GM12878 (cell line): ENCODE data around the gene MAN1B1. TPM values are rescaled to one million over a fixed set of nuclear protein-coding genes. Genes with fewer than 3 reads are reported as not detected.

ENCODE experiments used
- ATAC-seq: fragments of 200-7000 bp; cut with Tn5 transposase; 3 replicates; pipeline ENCODE4 v1.9.1; 2020; ENCODE audit warnings: mild to moderate bottlenecking, moderate library complexity
- BruUV-seq: library from RNA; stranded (reverse); fragments of 400-500 nt; replicated peaks from 2 replicates; lab custom pipeline; 2021; lab: Mats Ljungman, UMichigan
- CTCF ChIA-PET: fragments of 300-600 bp; sonication (Branson Sonifier 250); formaldehyde crosslinking; extraction: SDS; loops from one replicate; lab custom pipeline; 2021; ENCODE audit warnings: inconsistent platforms; lab: Yijun Ruan, JAX
- POLR2A ChIA-PET: fragments of 350-600 bp; formaldehyde crosslinking; extraction: SDS; loops from one replicate; lab custom pipeline; 2021; ENCODE audit warnings: inconsistent platforms; lab: Charles Lee
- RAD21 ChIA-PET: fragments of 300-600 bp; sonication (Branson Sonifier 250); formaldehyde crosslinking; loops from one replicate; lab custom pipeline; 2023; ENCODE audit warnings: antibody characterized with exemption; ENCODE audit not compliant: unreplicated experiment; lab: Charles Lee
- SMC1A ChIA-PET: fragments of 300-600 bp; sonication (Branson Sonifier 250); formaldehyde crosslinking; loops from one replicate; lab custom pipeline; 2023; ENCODE audit not compliant: unreplicated experiment, uncharacterized antibody; lab: Charles Lee
- DNase-seq: peaks from one replicate; pipeline ENCODE4 v3.0.0-alpha.2; 2011; ENCODE audit warnings: low read depth, low spot score
- FAIRE-seq: peaks from 3 replicates; lab custom pipeline; 2011; peaks lifted over from hg19 to GRCh38; lab: Jason Lieb, UNC
- H2AFZ ChIP-seq: 2 replicates; pipeline ENCODE4 v1.6.0; 2011; ENCODE audit warnings: low read depth, low read length, control low read depth; ENCODE audit not compliant: control insufficient read depth
- H3K27ac ChIP-seq: 2 replicates; pipeline ENCODE4 v1.5.1; 2011; ENCODE audit warnings: control low read depth; ENCODE audit not compliant: control insufficient read depth, insufficient read depth
- H3K27me3 ChIP-seq, 2 experiments: replicated peaks in 1 of 2; 2 replicates each; pipeline versions ENCODE4 v1.6.0 to v1.6.1; 2011; ENCODE audit warnings: low read length in 1 of 2; ENCODE audit not compliant: control insufficient read depth in 2 of 2, insufficient read depth in 2 of 2
- H3K36me3 ChIP-seq, 2 experiments: 2 replicates each; pipeline ENCODE4 v1.5.1; 2011; ENCODE audit warnings: low read length in 1 of 2; ENCODE audit not compliant: control insufficient read depth in 2 of 2, insufficient read depth in 2 of 2
- H3K4me1 ChIP-seq: 2 replicates; pipeline ENCODE4 v1.6.1; 2011; ENCODE audit warnings: mild to moderate bottlenecking, low read length, moderate library complexity, mixed read lengths; ENCODE audit not compliant: control insufficient read depth, insufficient read depth
- H3K4me2 ChIP-seq: 2 replicates; pipeline ENCODE4 v1.6.0; 2011; ENCODE audit warnings: control low read depth; ENCODE audit not compliant: control insufficient read depth, insufficient read depth
- H3K4me3 ChIP-seq: fragments of 200-600 bp; sonication (generic); 2 replicates; pipeline ENCODE4 v1.5.1; 2016
- H3K79me2 ChIP-seq: 2 replicates; pipeline ENCODE4 v1.6.0; 2011; ENCODE audit warnings: low read length; ENCODE audit not compliant: control insufficient read depth, insufficient read depth
- H3K9ac ChIP-seq: 2 replicates; pipeline ENCODE4 v1.8.0; 2011; ENCODE audit warnings: low read length, control low read depth, mixed read lengths; ENCODE audit not compliant: control insufficient read depth, insufficient read depth
- H3K9me3 ChIP-seq: replicated peaks from 3 replicates; pipeline ENCODE4 v1.5.1; 2011; ENCODE audit warnings: mild to moderate bottlenecking, low read length; ENCODE audit not compliant: control insufficient read depth, insufficient read depth
- H4K20me1 ChIP-seq: 2 replicates; pipeline ENCODE4 v1.6.0; 2011; ENCODE audit not compliant: control insufficient read depth, insufficient read depth
- BHLHE40 ChIP-seq, 2 experiments: fragments of 450-650 bp in 1 of 2; IDR thresholded peaks; 2 replicates each; pipeline ENCODE4 v1.6.1; 2011 to 2017; ENCODE audit warnings: low read depth in 2 of 2, borderline replicate concordance in 1 of 2, improper control_type of control experiment in 1 of 2, low read length in 1 of 2, mild to moderate bottlenecking in 1 of 2
- E2F4 ChIP-seq: IDR thresholded peaks from 2 replicates; pipeline ENCODE4 v1.6.1; 2012; ENCODE audit warnings: low read depth, low read length, improper control_type of control experiment
- FOS ChIP-seq: IDR thresholded peaks from 3 replicates; pipeline ENCODE4 v1.6.1; 2011; ENCODE audit warnings: borderline replicate concordance; ENCODE audit not compliant: insufficient read length; ENCODE audit errors: extremely low read depth
- GABPA ChIP-seq: IDR thresholded peaks from 2 replicates; pipeline ENCODE4 v1.6.1; 2014; ENCODE audit warnings: antibody characterized with exemption, low read depth, mild to moderate bottlenecking, inconsistent platforms
- IRF5 ChIP-seq: fragments of 450-650 bp; IDR thresholded peaks from 2 replicates; pipeline ENCODE4 v1.6.1; 2017; ENCODE audit warnings: borderline replicate concordance
- NFYB ChIP-seq: IDR thresholded peaks from 2 replicates; pipeline ENCODE4 v1.6.1; 2011; ENCODE audit warnings: low read depth, mild to moderate bottlenecking, low read length, improper control_type of control experiment, moderate library complexity; ENCODE audit not compliant: insufficient read depth
- NR2C2 ChIP-seq: IDR thresholded peaks from 2 replicates; pipeline ENCODE4 v1.6.1; 2011; ENCODE audit warnings: borderline replicate concordance, low read depth; ENCODE audit not compliant: control insufficient read depth, insufficient read length
- RCOR1 ChIP-seq: conservative IDR thresholded peaks from 2 replicates; pipeline ENCODE4 v1.6.1; 2012; ENCODE audit warnings: low read depth, low read length, improper control_type of control experiment
- RUNX3 ChIP-seq: IDR thresholded peaks from 2 replicates; pipeline ENCODE4 v1.6.1; 2012; ENCODE audit warnings: low read length, inconsistent platforms
- SMAD5 ChIP-seq: IDR thresholded peaks from 2 replicates; pipeline ENCODE4 v1.6.1; 2016; ENCODE audit warnings: antibody characterized with exemption, low read depth
- SREBF1 ChIP-seq: IDR thresholded peaks from 2 replicates; pipeline ENCODE4 v1.6.1; 2012; ENCODE audit warnings: mild to moderate bottlenecking, low read length
- STAT1 ChIP-seq: fragments of 450-650 bp; conservative IDR thresholded peaks from 2 replicates; pipeline ENCODE4 v1.6.1; 2014; ENCODE audit warnings: antibody characterized with exemption, mild to moderate bottlenecking
- TARDBP ChIP-seq: IDR thresholded peaks from 2 replicates; pipeline ENCODE4 v1.6.1; 2016; ENCODE audit warnings: borderline replicate concordance
- TCF12 ChIP-seq: IDR thresholded peaks from 2 replicates; pipeline ENCODE4 v1.6.1; 2011; ENCODE audit warnings: low read depth, mild to moderate bottlenecking, low read length
- WRNIP1 ChIP-seq: IDR thresholded peaks from 2 replicates; pipeline ENCODE4 v1.6.1; 2011; ENCODE audit warnings: low read depth, low read length, improper control_type of control experiment, borderline replicate concordance
- ZBTB40 ChIP-seq: fragments of 450-650 bp; IDR thresholded peaks from 2 replicates; pipeline ENCODE4 v1.6.1; 2016; ENCODE audit warnings: mild to moderate bottlenecking, moderate library complexity, borderline replicate concordance
- ZNF217 ChIP-seq: fragments of 450-650 bp; IDR thresholded peaks from 2 replicates; pipeline ENCODE4 v1.6.1; 2017; ENCODE audit warnings: antibody characterized with exemption, mild to moderate bottlenecking
- WGBS: methylation state at CpG from one replicate; pipeline ENCODE4 v1.1.6; 2016; ENCODE audit warnings: low lambda C conversion rate; ENCODE audit not compliant: insufficient replicate concordance, insufficient coverage; ENCODE audit errors: missing lambda C conversion rate; 5-methylcytosine and 5-hydroxymethylcytosine counted together
- in situ Hi-C: fragments of 300-500 bp; cut with MboI; formaldehyde crosslinking; loops from 9 replicates; pipeline ENCODE4 v1.14.3; 2018; ENCODE audit warnings: mixed read lengths
- intact Hi-C: fragments of 100-400 bp; cut with micrococcal nuclease; formaldehyde crosslinking; loops from one replicate; pipeline ENCODE4 v1.14.2; 2022; ENCODE audit not compliant: unreplicated experiment
- polyA plus RNA-seq, 11 experiments: library from polyadenylated mRNA; depleted of rRNA in 4 of 11; unstranded in 6 of 11; stranded (reverse) in 5 of 11; fragments of >200 nt; fragmentation: Nextera tagmentation in 4 of 11; fragmentation: Illumina TruSeq in 1 of 11; extraction: Ambion mirVana in 4 of 11; extraction: Trizol in 1 of 11; gene quantifications; 1 replicate in 1 of 11; 2 replicates in 10 of 11; pipeline versions ENCODE4 v1.2.1 to v1.2.3, GENCODE V29; 2011 to 2016; ENCODE audit warnings: inconsistent platforms in 2 of 11, missing spikeins in 2 of 11, low read depth in 1 of 11
- total RNA-seq, 4 experiments: library from RNA; depleted of rRNA in 3 of 4; stranded (reverse); fragments of >200 nt in 3 of 4; fragmentation: Illumina TruSeq in 1 of 4; extraction: Trizol in 1 of 4; gene quantifications; 2 replicates each; pipeline versions ENCODE4 v1.2.1 to v1.2.3, GENCODE V29; 2013 to 2021

The MAN1B1 gene
- total and polyA plus RNA-seq, 10 of the 15 experiments (the other 5 are each of a cell fraction or from before 2014, with no cell fraction given), result 0.71 to 34.1 (median 22.7) TPM

GRCh38 chr9:137083394-137084004, 3.3 kb upstream of the MAN1B1 start:
- peak; percentile 32 for ATAC-seq
- Histone ChIP-seq H3K79me2 (peaks cover 13% of the 10 kb centered on the region), H3K4me1 (peaks cover 32% of the 10 kb centered on the region), H4K20me1 (no peaks in the 10 kb centered on the region; the same call in 1 of the 2 replicates), H2AFZ (no peak overlapping the region), H3K4me3 (no peak overlapping the region), H3K27me3 (no peaks in the 10 kb centered on the region), H3K9ac (no peak overlapping the region; the same call in none of the 2 replicates), H3K4me2 (peak overlapping the region; percentile 59; the same call in 1 of the 2 replicates), H3K9me3 (no peaks in the 10 kb centered on the region), H3K36me3 (peaks cover 0 to 5% of the 10 kb centered on the region in 2 experiments; a peak in 3 of 4 replicates), H3K27ac (peak overlapping the region; percentile 54)
- FAIRE-seq, result no peak
- CTCF ChIA-PET, result interaction anchor here (1.2 to 5.0 kb wide), 5 partner anchors 12 to 153 kb away, joined by 3 to 80 read pairs (median 5); partner anchors contain the start of genes RNF224 and SAPCD2
- SMC1A ChIA-PET, result interaction anchor here (1.7 to 1.9 kb wide), 2 partner anchors 12 to 13 kb away, joined by 8 read pairs; partner anchors contain the start of gene SAPCD2
- RAD21 ChIA-PET, result interaction anchor here (0.6 to 2.1 kb wide), 5 partner anchors 12 to 383 kb away, joined by 3 to 8 read pairs (median 5); partner anchors contain the start of gene SAPCD2
- in situ Hi-C loops, result no loop called here
- intact Hi-C loops, result no loop called here
- TSS peak; percentile 22 for BruUV-seq
- POLR2A ChIA-PET, result interaction anchor here (0.5 to 4.6 kb wide), 8 partner anchors 12 to 248 kb away, joined by 3 to 19 read pairs (median 6); partner anchors contain the start of gene SAPCD2
- 3% methylated on average over 12 of the region's 12 CpGs for WGBS
- peak; percentile 66 for DNase-seq
- TF ChIP-seq E2F4, result no peak
- peak in 1 of 2 experiments; percentile 10; a peak in 1 of 4 replicates for TF ChIP-seq BHLHE40 (IDR thresholded peaks at IDR 0.05; ENCODE audit: borderline replicate concordance in 1 of 2, low read depth in 2 of 2, low read length in 1 of 2)
- no peak for TF ChIP-seq STAT1
- no peak for TF ChIP-seq NFYB
- no peak for TF ChIP-seq TARDBP
- TF ChIP-seq ZNF217, result no peak
- no peak for TF ChIP-seq FOS
- no peak for TF ChIP-seq ZBTB40
- peak; percentile 69; the same call in 1 of the 2 replicates for TF ChIP-seq TCF12
- TF ChIP-seq WRNIP1, result no peak
- TF ChIP-seq SMAD5, result no peak
- no peak for TF ChIP-seq SREBF1
- TF ChIP-seq RUNX3, result no peak
- no peak for TF ChIP-seq NR2C2
- TF ChIP-seq RCOR1, result no peak
- no peak for TF ChIP-seq IRF5
- no peak for TF ChIP-seq GABPA
